Daoy (cell line): ENCODE measurements around the gene TBC1D3G. TPM values are rescaled to one million over a fixed set of nuclear protein-coding genes. Genes with fewer than 3 reads are reported as not detected.
"Not testable (repeated sequence)": the region's sequence is repeated elsewhere in the genome, so short reads cannot be mapped to it uniquely, and the experiment has no call there.

ENCODE experiments used
- DNase-seq: peaks from one replicate; pipeline ENCODE4 v3.0.0-alpha.2; 2015; ENCODE audit warnings: low read depth
- total RNA-seq: library from RNA; depleted of rRNA; stranded (reverse); fragments of >200 nt; shearing (Covaris generic); gene quantifications from 2 replicates; pipeline ENCODE4 v1.2.3, GENCODE V29; 2014; rRNA removed

TBC1D3G gene
- total RNA-seq = not detected in 2 replicates

GRCh38 chr17:36323584-36323983 is at the start of gene TBC1D3G:
TBC1D3G (plus strand) TSS chr17:36323884; CDS start chr17:36325412, 1,528 bp downstream.
- DNase-seq = not testable (repeated sequence)

DNA sequence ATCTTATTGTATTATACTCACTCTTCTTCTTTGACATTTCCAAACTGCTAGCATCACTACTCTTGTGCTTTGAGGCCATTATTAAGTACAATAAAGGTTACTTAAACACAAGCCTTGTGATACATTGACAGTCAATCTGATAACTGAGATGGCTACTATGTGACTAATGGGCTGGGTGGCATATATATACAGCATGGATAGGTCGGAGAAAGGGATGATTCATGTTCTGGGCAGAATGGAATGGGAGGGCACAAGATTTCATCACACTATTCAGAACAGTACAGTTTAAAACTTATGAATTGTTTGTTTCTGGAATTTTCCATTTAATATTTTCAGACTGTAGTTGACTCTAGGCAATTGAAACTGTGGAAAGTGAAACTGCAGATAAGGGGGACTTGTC is 40.4 kb upstream of the TBC1D3G start:
- not testable (repeated sequence) for DNase-seq

DNA sequence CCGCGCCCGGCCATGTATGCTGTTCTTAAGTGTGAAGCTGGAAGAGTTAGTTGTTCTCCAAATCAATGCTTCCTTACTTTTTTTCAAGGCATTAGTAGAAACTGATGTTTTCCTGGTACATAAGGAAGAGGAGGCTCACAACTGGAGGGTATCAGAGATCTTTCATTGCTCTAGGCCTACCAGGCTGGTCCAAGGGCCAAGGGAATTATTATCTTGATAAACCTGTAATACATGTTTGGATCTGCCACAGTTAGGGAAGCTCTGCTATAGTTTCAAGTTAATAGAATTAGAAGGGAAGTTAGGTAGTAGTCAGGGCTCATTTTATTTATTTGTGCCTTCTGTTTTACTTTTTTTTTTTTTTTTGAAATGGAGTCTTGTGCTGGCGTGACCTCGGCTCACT is 39.5 kb upstream of the TBC1D3G start:
- not testable (repeated sequence) for DNase-seq

- DNase-seq = not testable (repeated sequence)
These were observed 33.6 kb upstream of the TBC1D3G start for GRCh38 chr17:36289965-36290612.

GRCh38 chr17:36295161-36295560 is 28.5 kb upstream of the TBC1D3G start:
- DNase-seq = not testable (repeated sequence)

GRCh38 chr17:36315736-36316135 is 7.9 kb upstream of the TBC1D3G start:
- DNase-seq = not testable (repeated sequence)

DNA sequence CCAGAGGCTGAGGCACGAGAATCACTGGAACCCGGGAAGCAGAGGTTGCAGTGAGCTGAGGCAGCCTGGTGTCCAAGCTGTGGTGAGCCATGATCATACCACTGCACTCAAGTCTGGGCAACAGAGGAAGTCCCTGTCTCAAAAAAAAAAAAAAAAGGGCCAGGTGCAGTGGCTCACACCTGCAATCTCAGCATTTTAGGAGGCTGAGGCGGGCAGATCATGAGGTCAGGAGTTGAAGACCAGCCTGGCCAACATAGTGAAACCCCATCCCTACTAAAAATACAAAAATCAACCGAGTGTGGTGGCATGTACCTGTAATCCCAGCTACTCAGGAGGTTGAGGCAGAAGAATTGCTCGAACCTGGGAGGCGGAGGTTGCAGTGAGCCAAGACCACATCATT is 38.8 kb downstream of the TBC1D3G start:
- not testable (repeated sequence) for DNase-seq

GRCh38 chr17:36375938-36376337 is 52.3 kb downstream of the TBC1D3G start:
- DNase-seq = not testable (repeated sequence)

Other genes starting within 250 kb of the TBC1D3G start
- 0.46 TPM in 1 of 2 replicates, not detected in the other for gene CCL3, start 233.7 kb upstream of the TBC1D3G start, total RNA-seq
- not detected in 2 replicates for gene CCL4, start 220.1 kb upstream of the TBC1D3G start, total RNA-seq
- not detected in 2 replicates for gene TBC1D3B, start 147.2 kb upstream of the TBC1D3G start, total RNA-seq
- gene CCL3L1, start 127.1 kb upstream of the TBC1D3G start, total RNA-seq = 1.7 TPM in 1 of 2 replicates, not detected in the other
- 0.63 and 2.9 TPM in 2 replicates for gene CCL4L2, start 112.8 kb upstream of the TBC1D3G start, total RNA-seq
- not detected in 2 replicates for gene TBC1D3I, start 59.3 kb upstream of the TBC1D3G start, total RNA-seq
- not detected in 2 replicates for gene TBC1D3H, start 64.6 kb downstream of the TBC1D3G start, total RNA-seq
- 56.0 and 61.0 TPM in 2 replicates for gene ZNHIT3, start 162.8 kb downstream of the TBC1D3G start, total RNA-seq
- 50.5 and 52.6 TPM in 2 replicates for gene MYO19, start 211.0 kb downstream of the TBC1D3G start, total RNA-seq
- 6.3 and 6.6 TPM in 2 replicates for gene PIGW, start 211.1 kb downstream of the TBC1D3G start, total RNA-seq
- 34.7 and 36.6 TPM in 2 replicates for gene GGNBP2, start 221.0 kb downstream of the TBC1D3G start, total RNA-seq